ENCODE measurements around the gene PLAC9. TPM values are rescaled to one million over a fixed set of nuclear protein-coding genes. Genes with fewer than 3 reads are reported as not detected.

PLAC9 gene
- total RNA-seq, 1 experiment from 2014 or later: not detected

DNA sequence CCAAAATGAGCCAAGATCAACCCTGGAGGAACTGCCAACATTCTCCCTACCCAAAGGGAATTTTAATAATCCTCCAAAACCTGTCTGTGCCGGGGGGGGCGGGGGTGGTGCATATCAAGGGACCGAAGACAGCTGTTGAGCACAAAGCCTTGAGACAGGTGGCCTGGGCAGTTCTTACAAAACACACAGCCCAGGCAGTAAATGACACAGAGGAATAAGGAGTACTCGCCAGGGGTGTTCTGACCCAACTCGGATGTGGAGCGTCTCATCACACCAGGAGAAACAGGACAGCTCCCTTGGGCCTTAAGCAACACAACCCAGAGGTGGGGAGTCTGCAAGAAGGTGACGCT, 35.6 kb downstream of the PLAC9 start:
- H3K4me3 ChIP-seq (ENCODE audit: low read depth, low read length): no peak overlapping the region
- H3K27me3 ChIP-seq (replicated peaks; ENCODE audit: control insufficient read depth, insufficient read depth, low read length): no peaks in the 10 kb centered on the region
- Mint-ChIP-seq H3K27me3 (ENCODE audit: insufficient read depth, unreplicated experiment) (no peaks in the 10 kb centered on the region), H3K36me3 (ENCODE audit: insufficient read depth, unreplicated experiment) (peaks cover 88% of the 10 kb centered on the region), H3K4me1 (ENCODE audit: low read depth, unreplicated experiment) (peaks cover 31% of the 10 kb centered on the region), H3K4me3 (ENCODE audit: unreplicated experiment) (no peak overlapping the region), H3K9me3 (ENCODE audit: unreplicated experiment) (no peaks in the 10 kb centered on the region), H3K27ac (ENCODE audit: unreplicated experiment) (no peak overlapping the region)
- BruUV-seq (replicated peaks): no TSS peak
- TF ChIP-seq, protein P1, sequence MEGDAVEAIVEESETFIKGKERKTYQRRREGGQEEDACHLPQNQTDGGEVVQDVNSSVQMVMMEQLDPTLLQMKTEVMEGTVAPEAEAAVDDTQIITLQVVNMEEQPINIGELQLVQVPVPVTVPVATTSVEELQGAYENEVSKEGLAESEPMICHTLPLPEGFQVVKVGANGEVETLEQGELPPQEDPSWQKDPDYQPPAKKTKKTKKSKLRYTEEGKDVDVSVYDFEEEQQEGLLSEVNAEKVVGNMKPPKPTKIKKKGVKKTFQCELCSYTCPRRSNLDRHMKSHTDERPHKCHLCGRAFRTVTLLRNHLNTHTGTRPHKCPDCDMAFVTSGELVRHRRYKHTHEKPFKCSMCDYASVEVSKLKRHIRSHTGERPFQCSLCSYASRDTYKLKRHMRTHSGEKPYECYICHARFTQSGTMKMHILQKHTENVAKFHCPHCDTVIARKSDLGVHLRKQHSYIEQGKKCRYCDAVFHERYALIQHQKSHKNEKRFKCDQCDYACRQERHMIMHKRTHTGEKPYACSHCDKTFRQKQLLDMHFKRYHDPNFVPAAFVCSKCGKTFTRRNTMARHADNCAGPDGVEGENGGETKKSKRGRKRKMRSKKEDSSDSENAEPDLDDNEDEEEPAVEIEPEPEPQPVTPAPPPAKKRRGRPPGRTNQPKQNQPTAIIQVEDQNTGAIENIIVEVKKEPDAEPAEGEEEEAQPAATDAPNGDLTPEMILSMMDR (IDR thresholded peaks at IDR 0.05; ENCODE audit: insufficient read depth in 1 of 2, low read depth in 1 of 2, low read length in 1 of 2, severe bottlenecking in 1 of 2, unreplicated experiment in 1 of 2): no peak
- DNase-seq: no peak
- CTCF ChIA-PET: no interaction called here
- peaks cover 8% of the 10 kb centered on the region for H3K36me3 ChIP-seq (ENCODE audit: control insufficient read depth, insufficient read depth, low read length)
- H3K4me1 ChIP-seq: peaks cover 2% of the 10 kb centered on the region
- POLR2A ChIA-PET: no interaction called here
- H3K9me3 ChIP-seq: no peaks in the 10 kb centered on the region
- intact Hi-C loops (cut with micrococcal nuclease; ENCODE audit: unreplicated experiment): no loop called here

DNA sequence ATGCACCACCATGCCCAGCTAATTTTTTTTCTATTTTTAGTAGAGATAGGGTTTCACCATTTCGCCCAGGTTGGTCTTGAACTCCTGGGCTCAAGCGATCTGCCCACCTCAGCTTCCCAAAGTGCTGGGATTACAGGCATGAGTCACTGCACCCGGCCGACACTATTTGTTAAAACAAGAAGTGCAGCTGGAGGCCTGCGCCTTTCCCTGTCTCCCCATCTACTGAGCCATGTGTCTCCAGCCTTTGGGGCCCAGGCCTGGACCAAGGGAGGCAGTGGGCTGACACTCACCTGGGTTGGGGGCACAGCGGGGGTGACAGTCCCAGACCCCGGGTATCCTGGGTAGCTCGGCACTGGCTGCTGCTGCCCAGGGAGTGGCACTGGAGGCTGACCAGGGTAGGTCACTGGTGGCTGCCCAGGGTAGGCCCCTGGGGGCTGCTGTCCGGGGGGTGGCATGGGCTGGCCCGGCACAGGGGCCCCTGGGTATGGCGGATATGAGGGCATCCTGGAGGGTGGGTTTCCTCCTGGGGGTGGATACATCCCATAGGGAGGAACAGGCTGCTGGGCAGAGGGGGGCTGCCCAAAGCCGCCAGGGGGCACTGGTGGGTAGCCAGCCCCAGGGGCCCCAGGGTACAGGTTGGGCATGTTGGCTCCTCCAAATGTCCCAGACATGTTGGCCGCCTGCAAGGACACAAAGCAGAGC, 36.3 kb downstream of the PLAC9 start:
- H3K27me3 Mint-ChIP-seq (ENCODE audit: insufficient read depth, unreplicated experiment): no peaks in the 10 kb centered on the region
- CTCF ChIA-PET: no interaction called here
- TF ChIP-seq, protein P1 (IDR thresholded peaks at IDR 0.05; ENCODE audit: insufficient read depth in 1 of 2, low read depth in 1 of 2, low read length in 1 of 2, severe bottlenecking in 1 of 2, unreplicated experiment in 1 of 2): peak; percentile 28 to 37
- DNase-seq: peak in 1 of 2 experiments; percentile 29
- no peak overlapping the region for H3K27ac Mint-ChIP-seq (ENCODE audit: unreplicated experiment)
- H3K4me3 Mint-ChIP-seq (ENCODE audit: unreplicated experiment): no peak overlapping the region
- intact Hi-C loops (cut with micrococcal nuclease; ENCODE audit: unreplicated experiment): no loop called here
- peaks cover 8% of the 10 kb centered on the region for H3K36me3 ChIP-seq (ENCODE audit: control insufficient read depth, insufficient read depth, low read length)
- peaks cover 2% of the 10 kb centered on the region for H3K4me1 ChIP-seq
- POLR2A ChIA-PET: no interaction called here
- no peaks in the 10 kb centered on the region for H3K9me3 ChIP-seq
- H3K27me3 ChIP-seq (replicated peaks; ENCODE audit: control insufficient read depth, insufficient read depth, low read length): no peaks in the 10 kb centered on the region
- no peaks in the 10 kb centered on the region for H3K9me3 Mint-ChIP-seq (ENCODE audit: unreplicated experiment)
- no peak overlapping the region for H3K4me3 ChIP-seq (ENCODE audit: low read depth, low read length)
- no TSS peak for BruUV-seq (replicated peaks)
- H3K4me1 Mint-ChIP-seq (ENCODE audit: low read depth, unreplicated experiment): peaks cover 27% of the 10 kb centered on the region
- peaks cover 88% of the 10 kb centered on the region for H3K36me3 Mint-ChIP-seq (ENCODE audit: insufficient read depth, unreplicated experiment)

DNA sequence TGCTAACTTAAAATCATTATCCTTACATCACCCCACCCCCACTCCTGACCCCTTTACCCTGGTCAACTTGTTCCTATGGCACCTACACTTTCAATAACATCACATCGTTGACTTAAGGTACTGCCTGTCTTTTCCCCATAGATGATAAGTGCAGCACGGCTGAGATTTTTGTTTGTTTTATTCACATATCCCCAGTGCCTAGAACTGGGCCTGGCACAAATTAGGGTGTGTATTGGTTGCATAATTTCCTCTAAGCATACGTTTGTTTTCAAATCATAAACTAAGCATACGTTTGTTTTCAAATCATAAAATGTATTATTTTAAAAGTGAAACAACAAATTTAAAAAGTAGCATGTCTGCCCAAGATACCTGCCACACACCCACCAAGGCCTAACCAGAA, 37.5 kb downstream of the PLAC9 start:
- TF ChIP-seq, protein P1 (IDR thresholded peaks at IDR 0.05; ENCODE audit: insufficient read depth in 1 of 2, low read depth in 1 of 2, low read length in 1 of 2, severe bottlenecking in 1 of 2, unreplicated experiment in 1 of 2): no peak
- H3K4me1 Mint-ChIP-seq (ENCODE audit: low read depth, unreplicated experiment): peaks cover 20% of the 10 kb centered on the region
- Histone ChIP-seq H3K4me1 (peaks cover 2% of the 10 kb centered on the region), H3K27me3 (replicated peaks; ENCODE audit: control insufficient read depth, insufficient read depth, low read length) (no peaks in the 10 kb centered on the region), H3K9me3 (no peaks in the 10 kb centered on the region), H3K4me3 (ENCODE audit: low read depth, low read length) (no peak overlapping the region), H3K36me3 (ENCODE audit: control insufficient read depth, insufficient read depth, low read length) (peaks cover 4% of the 10 kb centered on the region)
- H3K36me3 Mint-ChIP-seq (ENCODE audit: insufficient read depth, unreplicated experiment): peaks cover 89% of the 10 kb centered on the region
- no peak for DNase-seq
- intact Hi-C loops (cut with micrococcal nuclease; ENCODE audit: unreplicated experiment): loop anchor here (2.0 kb wide), 1 partner anchor 27 kb away; no protein-coding TSS in a partner anchor
- H3K4me3 Mint-ChIP-seq (ENCODE audit: unreplicated experiment): no peak overlapping the region
- BruUV-seq (replicated peaks): no TSS peak
- no peaks in the 10 kb centered on the region for H3K9me3 Mint-ChIP-seq (ENCODE audit: unreplicated experiment)
- peak overlapping the region; percentile 36 for H3K27ac Mint-ChIP-seq (ENCODE audit: unreplicated experiment)
- ChIA-PET CTCF (no interaction called here), POLR2A (no interaction called here)
- H3K27me3 Mint-ChIP-seq (ENCODE audit: insufficient read depth, unreplicated experiment): no peaks in the 10 kb centered on the region
